ENCODE data around the gene TAGLN2. TPM values are rescaled to one million over a fixed set of nuclear protein-coding genes. Genes with fewer than 3 reads are reported as not detected.

The TAGLN2 gene
- total and polyA plus RNA-seq, 5 experiments from 2014 or later = 125 to 825 (median 477) TPM

Small RNA genes lying within 50 kb of the gene (microRNA-seq; reads per million reads assigned to microRNA genes)
- gene MIR4259 (ENCODE audit: borderline microRNAs expressed) = not detected

Other genes starting within 250 kb of the TAGLN2 start
- not detected for gene CRP, start 210.9 kb downstream of the TAGLN2 start, total RNA-seq
- not detected for gene CRP, start 210.9 kb downstream of the TAGLN2 start, polyA plus RNA-seq
- gene DUSP23, start 144.5 kb downstream of the TAGLN2 start, total RNA-seq = 10 to 100 TPM; 13.0 to 15.6 TPM
- gene DUSP23, start 144.5 kb downstream of the TAGLN2 start, polyA plus RNA-seq = 10 to 100 TPM; 50.0 to 57.7 (median 54.3) TPM
- 1 to 10 TPM; 2.1 TPM for gene FCRL6, start 123.1 kb downstream of the TAGLN2 start, total RNA-seq
- gene FCRL6, start 123.1 kb downstream of the TAGLN2 start, polyA plus RNA-seq = 100 to 1,000 TPM in 1 of 3 donors, 1 to 10 TPM in 2; 2.1 to 127 (median 6.6) TPM
- under 1 TPM; 0.10 to 0.36 TPM for gene SLAMF8, start 98.6 kb downstream of the TAGLN2 start, total RNA-seq
- gene SLAMF8, start 98.6 kb downstream of the TAGLN2 start, polyA plus RNA-seq = 1 to 10 TPM in 1 of 3 donors, under 1 TPM in 2; 0.47 to 3.0 (median 0.64) TPM
- gene VSIG8, start 62.9 kb downstream of the TAGLN2 start, total RNA-seq = not detected
- not detected for gene VSIG8, start 62.9 kb downstream of the TAGLN2 start, polyA plus RNA-seq
- 1 to 10 TPM; 1.3 to 1.5 TPM for gene CFAP45, start 25.3 kb downstream of the TAGLN2 start, total RNA-seq
- gene CFAP45, start 25.3 kb downstream of the TAGLN2 start, polyA plus RNA-seq = under 1 TPM in 1 of 3 donors, not detected in 2; 0.33 TPM
- gene IGSF9, start 20.1 kb upstream of the TAGLN2 start, total RNA-seq = under 1 TPM; 0.16 to 0.21 TPM
- not detected for gene IGSF9, start 20.1 kb upstream of the TAGLN2 start, polyA plus RNA-seq
- gene SLAMF9, start 28.7 kb upstream of the TAGLN2 start, total RNA-seq = not detected
- gene SLAMF9, start 28.7 kb upstream of the TAGLN2 start, polyA plus RNA-seq = not detected
- 1 to 10 TPM; 9.6 to 9.7 TPM for gene PIGM, start 106.5 kb upstream of the TAGLN2 start, total RNA-seq
- 1 to 10 TPM; 3.3 to 4.0 (median 3.8) TPM for gene PIGM, start 106.5 kb upstream of the TAGLN2 start, polyA plus RNA-seq
- gene KCNJ10, start 144.7 kb upstream of the TAGLN2 start, total RNA-seq = not detected
- gene KCNJ10, start 144.7 kb upstream of the TAGLN2 start, polyA plus RNA-seq = under 1 TPM in 1 of 3 donors, not detected in 2; 0.29 TPM
- gene KCNJ9, start 156.0 kb upstream of the TAGLN2 start, total RNA-seq = not detected
- gene KCNJ9, start 156.0 kb upstream of the TAGLN2 start, polyA plus RNA-seq = under 1 TPM; 0.03 to 0.20 (median 0.10) TPM
- 10 to 100 TPM; 67.9 to 71.5 TPM for gene IGSF8, start 173.1 kb upstream of the TAGLN2 start, total RNA-seq
- 10 to 100 TPM; 40.2 to 74.5 (median 56.9) TPM for gene IGSF8, start 173.1 kb upstream of the TAGLN2 start, polyA plus RNA-seq
- gene ATP1A2, start 190.3 kb upstream of the TAGLN2 start, total RNA-seq = not detected
- gene ATP1A2, start 190.3 kb upstream of the TAGLN2 start, polyA plus RNA-seq = not detected
- gene ATP1A4, start 226.1 kb upstream of the TAGLN2 start, total RNA-seq = not detected
- not detected for gene ATP1A4, start 226.1 kb upstream of the TAGLN2 start, polyA plus RNA-seq